Peyer's patch (tissue), 4 donors: ENCODE measurements around the gene SEC23A. TPM values are rescaled to one million over a fixed set of nuclear protein-coding genes. Genes with fewer than 3 reads are reported as not detected.

Experiments used
- DNase-seq, 3 donors: peaks; one replicate each; pipeline ENCODE4 v3.0.0-alpha.2; 2017 to 2019
- H3K27ac ChIP-seq, 4 donors: fragments of 200-600 bp; sonication (generic); one replicate each; pipeline ENCODE4 v1.5.1; 2016 to 2019
- H3K27me3 ChIP-seq, 2 donors: fragments of 200-600 bp; sonication (generic); one replicate each; pipeline ENCODE4 v1.5.1; 2019
- H3K36me3 ChIP-seq, 3 donors: fragments of 200-600 bp; sonication (generic); one replicate each; pipeline ENCODE4 v1.5.1; 2016 to 2019
- H3K4me1 ChIP-seq, 4 donors: fragments of 200-600 bp; sonication (generic); one replicate each; pipeline ENCODE4 v1.5.1; 2016 to 2019
- H3K4me3 ChIP-seq, 4 donors: fragments of 200-600 bp; sonication (generic); 1 replicate in 3 of 4; 2 replicates in 1 of 4; pipeline ENCODE4 v1.5.1; 2016 to 2019; ENCODE audit warnings: mild to moderate bottlenecking in 1 of 4
- H3K9me3 ChIP-seq, 4 donors: fragments of 200-600 bp; sonication (generic); one replicate each; pipeline ENCODE4 v1.5.1; 2016 to 2019; ENCODE audit warnings: mild to moderate bottlenecking in 1 of 4
- POLR2A ChIP-seq, 2 donors: fragments of 450-650 bp; IDR thresholded peaks; one replicate each; pipeline ENCODE4 v1.5.1; 2017; ENCODE audit warnings: antibody characterized with exemption in 2 of 2, mild to moderate bottlenecking in 2 of 2, moderate library complexity in 2 of 2
- small RNA-seq, 2 donors: library from RNA; depleted of rRNA; stranded (forward); fragments of <200 nt; gene quantifications; one replicate each; pipeline ENCODE3, GENCODE V24; 2016
- total RNA-seq, 4 donors: library from RNA; depleted of rRNA; stranded (reverse); fragments of >200 nt; gene quantifications; one replicate each; pipeline ENCODE4 v1.1.0, GENCODE V29; 2016
- TF ChIP-seq, protein P1 (sequence below), 6 experiments: fragments of 450-650 bp in 4 of 6; fragments of 200-600 bp in 2 of 6; sonication (generic) in 1 of 6; IDR thresholded peaks; one replicate each; pipeline ENCODE4 v1.5.1; 2017 to 2019; ENCODE audit warnings: antibody characterized with exemption in 6 of 6, mild to moderate bottlenecking in 3 of 6, moderate library complexity in 1 of 6

The SEC23A gene
- total RNA-seq, 4 donors from 2014 or later: 118 to 260 (median 188) TPM

DNA sequence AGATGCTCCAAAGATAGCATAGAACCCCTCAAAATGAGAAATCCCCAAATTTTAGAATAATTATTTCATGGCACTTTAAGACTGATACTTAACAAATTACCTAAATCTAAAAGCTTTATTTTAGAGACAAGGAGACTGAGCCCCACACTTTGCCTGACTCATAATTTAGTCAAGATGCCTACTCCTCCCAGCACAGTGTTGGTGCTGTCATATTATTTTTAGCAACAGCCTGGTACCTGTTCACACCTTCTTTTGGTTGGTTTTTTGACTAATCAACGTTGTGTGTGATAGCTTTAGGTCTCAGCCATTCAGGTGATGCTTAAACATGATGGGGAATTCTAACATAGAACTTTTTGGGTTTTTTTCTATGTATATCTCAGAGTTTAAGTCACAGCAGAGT, 120.2 kb downstream of the SEC23A start:
- H3K36me3 ChIP-seq: no peaks in the 10 kb centered on the region
- H3K27ac ChIP-seq: no peak overlapping the region
- DNase-seq: no peak
- no peaks in the 10 kb centered on the region for H3K27me3 ChIP-seq
- no peak overlapping the region for H3K4me3 ChIP-seq
- H3K4me1 ChIP-seq: no peaks in the 10 kb centered on the region
- no peak for TF ChIP-seq POLR2A (IDR thresholded peaks at IDR 0.05)
- TF ChIP-seq, protein P1, sequence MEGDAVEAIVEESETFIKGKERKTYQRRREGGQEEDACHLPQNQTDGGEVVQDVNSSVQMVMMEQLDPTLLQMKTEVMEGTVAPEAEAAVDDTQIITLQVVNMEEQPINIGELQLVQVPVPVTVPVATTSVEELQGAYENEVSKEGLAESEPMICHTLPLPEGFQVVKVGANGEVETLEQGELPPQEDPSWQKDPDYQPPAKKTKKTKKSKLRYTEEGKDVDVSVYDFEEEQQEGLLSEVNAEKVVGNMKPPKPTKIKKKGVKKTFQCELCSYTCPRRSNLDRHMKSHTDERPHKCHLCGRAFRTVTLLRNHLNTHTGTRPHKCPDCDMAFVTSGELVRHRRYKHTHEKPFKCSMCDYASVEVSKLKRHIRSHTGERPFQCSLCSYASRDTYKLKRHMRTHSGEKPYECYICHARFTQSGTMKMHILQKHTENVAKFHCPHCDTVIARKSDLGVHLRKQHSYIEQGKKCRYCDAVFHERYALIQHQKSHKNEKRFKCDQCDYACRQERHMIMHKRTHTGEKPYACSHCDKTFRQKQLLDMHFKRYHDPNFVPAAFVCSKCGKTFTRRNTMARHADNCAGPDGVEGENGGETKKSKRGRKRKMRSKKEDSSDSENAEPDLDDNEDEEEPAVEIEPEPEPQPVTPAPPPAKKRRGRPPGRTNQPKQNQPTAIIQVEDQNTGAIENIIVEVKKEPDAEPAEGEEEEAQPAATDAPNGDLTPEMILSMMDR (IDR thresholded peaks at IDR 0.05): no peak
- H3K9me3 ChIP-seq: no peaks in the 10 kb centered on the region

DNA sequence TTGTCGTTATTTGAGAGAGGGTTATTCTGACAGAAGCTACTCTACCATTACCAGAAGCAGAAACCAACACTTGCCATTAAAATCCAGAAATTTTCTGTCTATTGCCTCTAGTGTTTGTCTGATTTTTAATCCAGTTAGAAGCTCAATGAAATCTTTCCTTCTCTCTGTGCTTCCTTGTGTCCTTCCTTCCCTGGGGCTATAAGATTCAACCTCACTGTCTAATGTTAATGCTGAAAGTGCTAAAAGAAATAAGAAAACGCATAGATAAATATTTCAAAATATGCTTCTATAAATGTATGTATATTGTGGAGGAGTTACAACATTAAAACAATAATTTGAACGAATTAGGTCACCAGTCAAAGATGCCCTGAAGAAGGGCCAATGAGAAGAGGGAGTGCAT, 120.8 kb downstream of the SEC23A start:
- TF ChIP-seq POLR2A (IDR thresholded peaks at IDR 0.05): no peak
- TF ChIP-seq, protein P1 (IDR thresholded peaks at IDR 0.05): no peak
- Histone ChIP-seq H3K27me3 (no peaks in the 10 kb centered on the region), H3K4me3 (no peak overlapping the region), H3K36me3 (no peaks in the 10 kb centered on the region), H3K4me1 (no peaks in the 10 kb centered on the region), H3K27ac (no peak overlapping the region), H3K9me3 (no peaks in the 10 kb centered on the region)
- no peak for DNase-seq

Small RNAs within 50 kb of the gene (small RNA-seq; reads per million reads assigned to genes)
- 0 reads per million in 2 donors for gene AL109628.1
- 0 reads per million in 2 donors for gene RF00019

Other genes with a start within 250 kb of the SEC23A start
- 10 to 100 TPM; 10.1 to 17.3 (median 13.2) TPM for gene GEMIN2, start 11.1 kb upstream of the SEC23A start, total RNA-seq
- gene TRAPPC6B, start 67.1 kb upstream of the SEC23A start, total RNA-seq: 10 to 100 TPM; 14.9 to 15.7 (median 15.3) TPM
- gene PNN, start 72.0 kb upstream of the SEC23A start, total RNA-seq: 100 to 1,000 TPM in 1 of 4 donors, 10 to 100 TPM in 3; 48.3 to 125 (median 63.4) TPM
- 100 to 1,000 TPM in 3 of 4 donors, 10 to 100 TPM in 1; 44.6 to 143 (median 128) TPM for gene MIA2, start 130.7 kb upstream of the SEC23A start, total RNA-seq